Measurements from ENCODE around the gene PRKCH.

DNA sequence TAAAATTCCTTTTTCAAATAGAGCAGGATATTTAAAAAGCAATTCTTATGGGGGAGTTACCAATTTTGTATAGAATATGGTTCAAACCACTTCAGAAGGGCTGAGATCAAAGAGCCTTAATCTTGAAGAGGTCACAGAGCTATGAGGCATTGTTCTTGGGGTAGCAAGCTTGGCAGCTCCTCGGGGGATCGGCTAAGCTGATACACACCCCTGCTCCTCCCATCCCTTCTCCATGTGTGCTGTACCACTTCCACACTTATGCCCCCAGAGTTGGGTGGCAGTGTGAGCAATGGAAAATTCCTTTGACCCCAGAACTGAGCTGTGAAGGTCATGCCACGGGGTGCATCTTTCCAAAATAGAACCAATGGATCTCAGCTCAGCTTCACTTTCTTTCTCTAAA, 25.2 kb upstream of the PRKCH start:
- TF ChIP-seq, protein P1, sequence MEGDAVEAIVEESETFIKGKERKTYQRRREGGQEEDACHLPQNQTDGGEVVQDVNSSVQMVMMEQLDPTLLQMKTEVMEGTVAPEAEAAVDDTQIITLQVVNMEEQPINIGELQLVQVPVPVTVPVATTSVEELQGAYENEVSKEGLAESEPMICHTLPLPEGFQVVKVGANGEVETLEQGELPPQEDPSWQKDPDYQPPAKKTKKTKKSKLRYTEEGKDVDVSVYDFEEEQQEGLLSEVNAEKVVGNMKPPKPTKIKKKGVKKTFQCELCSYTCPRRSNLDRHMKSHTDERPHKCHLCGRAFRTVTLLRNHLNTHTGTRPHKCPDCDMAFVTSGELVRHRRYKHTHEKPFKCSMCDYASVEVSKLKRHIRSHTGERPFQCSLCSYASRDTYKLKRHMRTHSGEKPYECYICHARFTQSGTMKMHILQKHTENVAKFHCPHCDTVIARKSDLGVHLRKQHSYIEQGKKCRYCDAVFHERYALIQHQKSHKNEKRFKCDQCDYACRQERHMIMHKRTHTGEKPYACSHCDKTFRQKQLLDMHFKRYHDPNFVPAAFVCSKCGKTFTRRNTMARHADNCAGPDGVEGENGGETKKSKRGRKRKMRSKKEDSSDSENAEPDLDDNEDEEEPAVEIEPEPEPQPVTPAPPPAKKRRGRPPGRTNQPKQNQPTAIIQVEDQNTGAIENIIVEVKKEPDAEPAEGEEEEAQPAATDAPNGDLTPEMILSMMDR (IDR thresholded peaks at IDR 0.05) = no peak
- no peak for TF ChIP-seq POLR2AphosphoS5 (IDR thresholded peaks at IDR 0.05)
- no peak for TF ChIP-seq POLR2A (IDR thresholded peaks at IDR 0.05)

Data from sigmoid colon (tissue), 4 donors.